ENCODE measurements around the gene PTPRN2. TPM values are rescaled to one million over a fixed set of nuclear protein-coding genes. Genes with fewer than 3 reads are reported as not detected.

PTPRN2 gene
- total RNA-seq, 1 donor from 2014 or later: 1.8 TPM

DNA sequence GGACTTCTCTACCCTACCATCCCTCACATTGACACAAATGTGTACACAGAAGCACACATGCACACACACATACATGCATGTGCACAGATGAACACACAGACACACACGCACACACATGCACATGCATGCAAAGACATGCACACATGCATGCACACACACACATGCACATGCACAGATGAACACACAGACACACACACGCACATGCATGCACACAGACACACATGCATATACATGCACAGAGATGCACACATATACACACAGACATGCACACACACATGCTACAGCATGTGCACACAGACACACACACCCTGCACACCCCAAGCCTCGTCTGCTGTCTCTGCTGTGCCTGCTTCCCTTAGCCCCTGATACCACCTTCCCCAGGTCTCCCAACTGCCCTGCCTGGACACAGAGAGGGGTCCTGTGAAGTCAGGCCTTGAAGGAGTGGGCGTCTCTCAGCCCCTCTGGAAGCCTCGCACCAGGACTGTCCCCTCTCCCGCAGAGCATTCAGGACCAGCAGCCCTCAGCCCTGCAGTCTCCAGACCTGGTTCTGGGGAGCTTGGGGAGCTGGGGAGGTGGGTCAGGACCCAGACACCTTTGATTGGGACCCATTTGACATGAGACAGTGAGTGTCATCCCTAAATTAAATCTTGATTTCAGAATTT is 1069.0 kb downstream of the PTPRN2 start:
- TF ChIP-seq, protein P1, sequence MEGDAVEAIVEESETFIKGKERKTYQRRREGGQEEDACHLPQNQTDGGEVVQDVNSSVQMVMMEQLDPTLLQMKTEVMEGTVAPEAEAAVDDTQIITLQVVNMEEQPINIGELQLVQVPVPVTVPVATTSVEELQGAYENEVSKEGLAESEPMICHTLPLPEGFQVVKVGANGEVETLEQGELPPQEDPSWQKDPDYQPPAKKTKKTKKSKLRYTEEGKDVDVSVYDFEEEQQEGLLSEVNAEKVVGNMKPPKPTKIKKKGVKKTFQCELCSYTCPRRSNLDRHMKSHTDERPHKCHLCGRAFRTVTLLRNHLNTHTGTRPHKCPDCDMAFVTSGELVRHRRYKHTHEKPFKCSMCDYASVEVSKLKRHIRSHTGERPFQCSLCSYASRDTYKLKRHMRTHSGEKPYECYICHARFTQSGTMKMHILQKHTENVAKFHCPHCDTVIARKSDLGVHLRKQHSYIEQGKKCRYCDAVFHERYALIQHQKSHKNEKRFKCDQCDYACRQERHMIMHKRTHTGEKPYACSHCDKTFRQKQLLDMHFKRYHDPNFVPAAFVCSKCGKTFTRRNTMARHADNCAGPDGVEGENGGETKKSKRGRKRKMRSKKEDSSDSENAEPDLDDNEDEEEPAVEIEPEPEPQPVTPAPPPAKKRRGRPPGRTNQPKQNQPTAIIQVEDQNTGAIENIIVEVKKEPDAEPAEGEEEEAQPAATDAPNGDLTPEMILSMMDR (IDR thresholded peaks at IDR 0.05): no peak
- intact Hi-C loops (cut with micrococcal nuclease): no loop called here
- no peak overlapping the region for H3K27ac Mint-ChIP-seq
- no peaks in the 10 kb centered on the region for H3K4me1 Mint-ChIP-seq
- ATAC-seq (ENCODE audit: low read depth) (no peak), DNase-seq (peak; percentile 3)
- ChIA-PET POLR2A (no interaction called here), CTCF (no interaction called here)
- peaks cover 12% of the 10 kb centered on the region for H3K27me3 Mint-ChIP-seq
- no peak overlapping the region for H3K4me3 Mint-ChIP-seq
- H3K9me3 Mint-ChIP-seq: no peaks in the 10 kb centered on the region
- H3K36me3 Mint-ChIP-seq (ENCODE audit: low read depth): no peaks in the 10 kb centered on the region

GRCh38 chr7:157517782-157518513 is 1069.7 kb downstream of the PTPRN2 start:
- intact Hi-C loops (cut with micrococcal nuclease): no loop called here
- no peaks in the 10 kb centered on the region for H3K9me3 Mint-ChIP-seq
- no peak overlapping the region for H3K4me3 Mint-ChIP-seq
- peak; percentile 10 for DNase-seq
- TF ChIP-seq, protein P1 (IDR thresholded peaks at IDR 0.05): no peak
- no peaks in the 10 kb centered on the region for H3K36me3 Mint-ChIP-seq (ENCODE audit: low read depth)
- no peak for ATAC-seq (ENCODE audit: low read depth)
- no peak overlapping the region for H3K27ac Mint-ChIP-seq
- H3K27me3 Mint-ChIP-seq: peaks cover 12% of the 10 kb centered on the region
- ChIA-PET CTCF (no interaction called here), POLR2A (no interaction called here)
- H3K4me1 Mint-ChIP-seq: no peaks in the 10 kb centered on the region

DNA sequence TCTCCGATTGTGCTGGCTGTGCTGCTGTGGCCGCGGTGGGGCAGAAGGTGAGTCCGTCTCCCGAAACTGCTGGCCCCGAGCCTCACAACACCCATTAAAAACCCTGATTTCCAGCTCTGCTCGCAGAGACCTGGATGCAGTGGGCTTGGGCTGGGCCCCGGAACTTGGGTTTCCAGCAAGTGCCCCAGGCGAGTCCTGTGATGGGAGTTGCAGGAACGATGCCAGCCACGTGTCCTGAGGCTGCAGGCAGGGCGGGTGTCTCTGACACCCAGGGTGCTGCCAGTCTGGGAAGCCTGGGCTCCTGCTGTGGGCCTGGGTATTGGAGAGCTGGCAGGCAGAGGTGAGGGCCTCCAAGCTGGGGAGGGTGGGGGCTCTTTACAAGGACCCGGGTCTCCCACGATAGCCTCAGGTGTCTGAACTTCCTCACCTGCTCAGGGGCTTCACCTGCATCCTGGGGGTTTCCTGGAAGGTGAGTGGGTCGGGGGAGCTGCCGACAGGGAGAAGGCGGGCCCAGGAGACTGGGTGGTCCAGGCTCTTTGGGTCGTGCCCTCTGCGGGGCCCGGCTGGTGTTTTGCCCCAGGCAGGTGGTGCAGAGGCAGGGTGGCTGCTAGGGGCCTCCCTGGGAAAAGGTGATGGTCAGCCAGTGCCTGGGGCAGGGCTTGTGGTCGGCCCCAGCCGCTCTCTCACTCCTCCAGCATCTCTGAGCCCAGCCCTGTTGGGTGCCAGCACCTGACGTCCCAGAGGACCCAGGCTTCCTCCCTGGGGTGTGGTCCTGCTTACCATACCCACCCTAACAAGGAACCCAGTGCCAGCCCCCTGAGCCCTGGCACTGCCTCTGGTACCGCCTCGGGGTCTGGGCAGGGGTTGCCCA is 1070.5 kb downstream of the PTPRN2 start:
- TF ChIP-seq, protein P1 (IDR thresholded peaks at IDR 0.05): no peak
- POLR2A ChIA-PET: no interaction called here

GRCh38 chr7:157516311-157516710 is 1071.3 kb downstream of the PTPRN2 start:
- no peak for DNase-seq
- Mint-ChIP-seq H3K36me3 (ENCODE audit: low read depth) (no peaks in the 10 kb centered on the region), H3K9me3 (peaks cover 2% of the 10 kb centered on the region), H3K27me3 (peaks cover 12% of the 10 kb centered on the region), H3K27ac (no peak overlapping the region), H3K4me1 (no peaks in the 10 kb centered on the region), H3K4me3 (no peak overlapping the region)
- intact Hi-C loops (cut with micrococcal nuclease): no loop called here
- POLR2A ChIA-PET: no interaction called here
- TF ChIP-seq, protein P1 (IDR thresholded peaks at IDR 0.05): no peak
- ATAC-seq (ENCODE audit: low read depth): no peak
- CTCF ChIA-PET: no interaction called here

More for the DNA sequence above, 1070.5 kb downstream of the PTPRN2 start:
- intact Hi-C loops (cut with micrococcal nuclease): no loop called here
- Mint-ChIP-seq H3K4me3 (no peak overlapping the region), H3K36me3 (ENCODE audit: low read depth) (no peaks in the 10 kb centered on the region), H3K27ac (no peak overlapping the region), H3K9me3 (peaks cover 2% of the 10 kb centered on the region), H3K4me1 (no peaks in the 10 kb centered on the region), H3K27me3 (peaks cover 12% of the 10 kb centered on the region)
- ATAC-seq (ENCODE audit: low read depth) (no peak), DNase-seq (no peak)
- CTCF ChIA-PET: no interaction called here
